GM19468 (cell line): ENCODE results near the gene CATSPERE.
"Not testable (repeated sequence)": the region's sequence is repeated elsewhere in the genome, so short reads cannot be mapped to it uniquely, and the experiment has no call there.

ENCODE experiments used
- ATAC-seq: cut with Tn5 transposase; IDR thresholded peaks from one replicate; pipeline ENCODE4 v1.9.1; 2021; ENCODE audit warnings: mild to moderate bottlenecking, moderate library complexity, moderate number of reproducible peaks; ENCODE audit not compliant: unreplicated experiment; ENCODE audit errors: extremely low read depth

CATSPERE gene

DNA sequence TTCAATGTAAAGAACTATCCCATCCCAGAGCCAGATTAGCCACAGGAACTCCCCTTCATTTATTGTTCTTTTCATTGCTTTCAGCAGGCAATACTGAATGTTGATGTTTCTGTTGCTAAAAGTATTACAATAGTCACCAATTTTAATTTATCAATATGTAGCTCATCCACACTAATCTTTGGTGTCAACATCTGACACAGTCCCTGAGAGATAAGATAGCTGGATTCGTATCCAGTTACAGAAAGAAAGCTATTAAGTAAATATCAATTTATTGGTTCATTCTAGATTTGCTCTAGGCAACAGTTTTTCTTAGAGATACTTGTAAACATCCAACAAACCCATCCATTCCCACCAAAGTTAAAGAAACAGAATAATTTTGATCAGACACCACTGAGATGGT lies 14.0 kb upstream of the CATSPERE start:
- ATAC-seq: no peak

DNA sequence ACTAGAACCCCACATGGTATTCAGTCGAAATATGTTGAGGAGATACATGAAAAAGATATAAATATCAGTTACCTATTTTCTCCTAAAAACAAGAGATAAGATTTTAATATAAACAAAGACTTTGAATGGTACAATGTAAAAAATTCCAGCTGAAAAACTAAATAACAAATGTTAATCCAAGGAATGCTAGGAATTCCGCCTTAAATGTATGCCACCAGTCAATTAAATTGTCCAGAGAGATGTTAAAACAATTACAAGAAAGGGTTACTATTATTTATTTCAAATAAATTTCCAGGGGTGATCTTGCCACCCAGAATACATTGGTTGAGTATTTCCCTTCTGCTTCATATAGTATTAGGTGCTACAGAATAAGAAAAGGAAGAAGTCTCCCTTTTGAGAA lies 13.5 kb upstream of the CATSPERE start:
- no peak for ATAC-seq

DNA sequence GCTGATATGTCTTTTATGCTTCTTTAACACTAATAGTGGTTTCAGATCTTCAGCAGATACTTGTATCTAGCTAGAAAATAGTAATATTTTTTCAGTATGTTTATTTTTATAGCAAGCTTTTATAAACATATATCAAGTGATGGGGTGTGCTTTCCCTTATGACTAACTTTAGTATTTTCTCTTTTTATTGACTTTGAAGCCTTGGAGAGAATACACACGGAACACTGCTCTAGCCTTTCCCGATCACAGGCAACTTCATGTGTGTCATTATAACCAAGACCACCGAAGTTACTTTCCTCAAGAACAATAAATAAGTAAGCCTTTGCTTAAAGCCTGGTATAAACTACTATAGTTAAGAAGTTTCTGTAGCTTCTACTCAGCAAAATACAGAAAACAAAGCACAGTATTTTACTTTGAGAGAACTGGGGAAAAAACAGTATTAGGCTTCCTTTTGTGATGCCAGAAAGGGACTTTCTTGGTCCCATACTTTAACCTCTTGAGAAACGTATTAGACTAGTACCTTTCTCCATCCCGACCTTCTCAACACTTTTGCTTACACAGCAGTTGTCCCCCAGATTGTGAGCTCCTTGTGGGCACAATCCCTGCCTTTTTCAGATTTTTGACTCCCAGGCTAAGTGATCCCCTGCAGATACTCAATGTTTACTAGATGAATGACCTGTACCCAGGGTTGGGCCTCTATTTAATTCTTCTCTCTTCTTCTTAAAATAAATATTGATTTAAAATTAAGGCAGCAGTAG lies 12.6 kb upstream of the CATSPERE start:
- ATAC-seq: no peak

DNA sequence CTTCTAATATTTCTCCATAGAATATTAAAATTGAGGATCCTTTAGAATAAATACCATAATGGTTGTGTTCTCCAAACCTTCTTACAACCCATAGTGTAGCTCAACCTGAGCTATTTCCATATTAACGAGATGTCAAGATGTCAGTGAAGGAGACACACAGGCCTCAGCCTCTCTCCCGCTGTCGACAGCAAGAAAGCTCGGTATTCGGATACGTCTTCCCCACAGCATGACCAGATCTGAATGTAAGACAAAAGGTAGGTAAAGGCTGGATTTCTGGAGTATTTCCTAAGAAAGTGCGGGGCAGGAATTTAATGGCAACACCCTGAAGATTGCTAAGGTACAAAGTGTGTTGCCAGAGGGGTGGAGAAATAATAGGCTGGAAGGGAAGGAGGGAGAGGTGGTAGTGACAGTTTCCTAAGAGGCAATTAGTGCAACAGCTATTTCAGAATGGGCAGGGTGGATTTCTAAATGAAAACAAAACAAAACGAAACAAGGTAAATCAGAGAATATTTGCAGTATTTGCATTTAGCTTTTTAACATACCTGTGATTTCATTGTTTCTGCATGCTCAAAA lies 11.1 kb upstream of the CATSPERE start:
- no peak for ATAC-seq

DNA sequence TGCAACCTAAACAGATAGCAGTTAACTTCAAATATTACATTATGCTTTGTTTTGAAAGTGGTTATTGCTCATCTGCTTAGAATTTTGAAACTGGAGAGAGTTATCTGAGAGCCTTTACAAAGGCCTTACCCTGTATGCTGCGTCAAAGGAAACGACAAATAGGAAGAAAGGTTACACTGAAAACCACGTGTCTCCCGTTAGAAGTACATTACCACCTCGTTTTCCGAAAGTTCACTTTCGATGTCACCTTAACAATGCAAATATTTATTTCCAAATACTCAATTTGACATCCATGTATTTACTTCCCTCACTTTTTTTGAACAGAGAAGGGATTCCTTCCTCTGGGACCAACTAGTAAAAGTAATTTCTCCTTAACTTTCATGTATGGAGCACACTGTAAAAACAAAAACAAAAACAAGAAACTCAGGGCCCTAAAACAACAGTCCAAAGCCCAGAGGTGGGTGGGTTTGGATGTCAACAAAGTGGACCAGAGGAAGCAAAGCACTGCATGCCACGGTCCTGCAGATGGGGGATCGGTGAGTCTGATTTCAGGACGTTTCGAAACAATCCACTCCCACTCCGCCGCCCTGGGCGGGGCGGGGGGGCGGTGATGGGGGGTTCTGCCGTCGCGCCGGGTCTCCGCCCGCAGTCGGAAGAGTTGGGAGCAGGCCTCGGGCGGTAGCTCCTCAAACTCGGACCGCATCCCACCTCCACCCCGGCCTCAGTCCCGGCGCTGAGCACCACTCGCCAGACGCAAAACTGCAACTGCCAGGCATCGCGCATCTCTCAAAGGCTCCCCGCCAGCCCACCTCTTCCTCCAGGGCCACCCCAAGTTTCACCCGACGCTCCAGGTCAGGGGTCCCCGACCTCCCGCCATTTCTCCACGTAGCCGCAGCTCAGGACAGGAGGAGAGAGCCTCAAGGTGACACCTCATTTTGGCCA lies 10.2 kb upstream of the CATSPERE start:
- ATAC-seq: no peak

DNA sequence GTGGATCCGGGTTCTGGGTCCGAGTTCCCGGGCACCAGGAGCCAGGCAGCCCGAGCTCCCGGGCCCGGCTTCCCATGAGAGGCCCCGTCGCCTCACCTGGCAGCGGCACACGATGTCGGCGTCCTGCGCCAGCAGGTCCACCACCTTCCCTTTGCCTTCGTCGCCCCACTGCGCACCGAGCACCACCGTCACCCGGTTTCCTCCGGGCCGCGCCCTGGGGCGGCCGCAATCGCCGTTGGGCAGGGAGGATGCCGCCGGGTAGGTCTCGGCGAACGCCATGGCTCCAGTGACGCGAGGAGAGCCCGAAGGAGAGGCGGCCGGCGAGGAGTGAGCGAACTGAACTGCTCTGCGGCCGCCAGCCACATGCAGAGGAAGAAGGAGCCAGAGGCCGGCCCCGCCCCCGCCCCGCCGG lies 9.5 kb upstream of the CATSPERE start, which contains the start of gene ADSS2:
ADSS2 (minus strand) TSS at position 371 of the 412 bp plus-strand sequence; CDS start at position 279, 92 bp downstream.
- no peak for ATAC-seq

DNA sequence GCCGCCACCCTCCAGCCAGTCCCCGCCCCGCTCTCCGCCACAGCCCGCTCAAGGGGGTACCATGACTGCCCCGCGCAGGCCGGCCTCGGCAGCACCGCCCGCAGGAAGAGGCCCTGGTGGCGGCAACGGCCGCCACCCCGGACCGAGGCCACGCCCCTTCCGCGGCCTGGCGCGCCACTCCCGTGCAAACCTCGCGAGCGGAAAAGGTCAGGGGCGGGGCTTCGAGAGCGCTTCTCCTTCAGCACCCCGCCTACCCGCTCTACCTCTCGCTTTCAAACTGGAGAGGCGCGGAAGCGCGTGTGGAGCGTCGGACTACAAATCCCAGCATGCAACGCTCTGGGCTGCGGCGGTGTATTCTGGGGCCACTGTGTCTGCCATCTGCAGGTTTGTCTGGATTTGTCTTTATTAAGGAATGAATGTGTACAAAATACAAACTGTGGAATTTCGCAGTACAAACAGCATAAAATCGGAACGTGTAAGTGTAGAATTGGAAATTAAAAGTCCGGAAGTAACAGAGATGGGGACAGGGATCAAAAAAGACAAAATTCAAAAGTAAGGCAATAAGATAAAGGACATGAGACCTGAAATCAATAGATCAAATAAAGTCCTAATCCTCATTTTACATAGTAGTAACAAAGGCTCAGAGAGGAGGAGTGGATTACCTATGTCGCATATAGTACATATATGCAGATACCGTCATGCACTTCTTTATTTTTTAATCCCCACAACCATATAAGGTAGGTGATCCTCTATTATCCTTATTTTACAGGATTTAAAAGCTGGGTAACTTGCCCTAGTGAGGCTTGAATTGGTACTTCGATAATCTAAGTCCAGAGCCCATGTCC lies 8.9 kb upstream of the CATSPERE start:
- ATAC-seq: peak; percentile 93

DNA sequence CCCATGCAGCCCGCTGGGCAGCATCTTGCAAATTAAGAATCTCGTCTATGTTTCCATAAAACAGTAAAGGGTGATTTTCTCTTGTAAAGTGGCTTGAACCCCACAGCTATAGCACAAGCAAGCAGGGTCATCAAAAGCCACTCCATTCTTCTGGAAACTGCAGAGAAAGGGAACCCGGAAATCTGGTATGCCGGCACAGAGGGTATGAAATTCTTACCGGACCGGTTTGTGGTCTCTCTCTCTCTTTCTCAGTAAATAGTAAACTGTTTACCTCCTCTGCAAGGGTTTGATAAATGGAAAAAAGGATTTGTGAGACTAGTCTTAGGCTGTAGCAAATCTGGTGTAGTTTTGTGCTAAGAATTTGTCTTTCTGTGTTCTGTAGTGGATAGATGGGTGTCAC lies 6.7 kb upstream of the CATSPERE start:
- no peak for ATAC-seq

DNA sequence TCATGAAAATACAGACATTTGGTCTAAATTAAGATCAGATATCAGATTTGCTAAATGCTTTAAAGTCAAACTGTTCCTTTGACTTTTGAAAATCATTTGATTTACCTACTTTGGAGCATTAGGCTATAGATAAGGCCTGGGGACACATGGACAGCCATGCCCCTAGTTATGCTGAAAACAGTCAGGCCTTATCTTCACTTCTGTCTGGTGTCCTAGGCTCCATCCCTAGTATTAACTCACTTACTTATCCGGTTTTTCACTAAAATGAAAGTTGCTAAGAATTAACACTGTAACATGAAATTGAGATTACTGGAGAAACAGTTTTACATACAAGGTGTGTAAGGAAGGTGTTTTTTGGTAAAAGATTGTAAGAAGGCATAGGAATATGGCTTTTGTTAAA lies 4.5 kb upstream of the CATSPERE start:
- ATAC-seq: no peak

DNA sequence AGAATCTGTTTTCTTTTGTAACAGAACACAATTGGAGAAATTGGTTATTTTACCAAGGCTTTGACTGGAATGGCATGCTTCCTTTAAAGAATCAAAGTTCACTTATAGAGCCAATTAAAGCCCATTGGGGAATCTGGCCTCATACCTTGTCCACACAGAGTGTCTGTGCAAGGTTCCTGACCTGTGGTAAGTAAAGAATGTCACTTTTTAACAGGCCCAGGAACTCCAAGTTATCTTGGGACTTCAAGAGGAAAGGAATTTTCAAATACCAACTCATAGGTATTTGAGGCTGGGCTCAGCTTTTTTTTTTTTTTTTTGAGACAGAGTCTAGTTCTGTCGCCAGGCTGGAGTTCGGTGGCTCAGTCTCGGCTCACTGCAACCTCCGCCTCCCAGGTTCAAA lies 2.3 kb upstream of the CATSPERE start:
- no peak for ATAC-seq

DNA sequence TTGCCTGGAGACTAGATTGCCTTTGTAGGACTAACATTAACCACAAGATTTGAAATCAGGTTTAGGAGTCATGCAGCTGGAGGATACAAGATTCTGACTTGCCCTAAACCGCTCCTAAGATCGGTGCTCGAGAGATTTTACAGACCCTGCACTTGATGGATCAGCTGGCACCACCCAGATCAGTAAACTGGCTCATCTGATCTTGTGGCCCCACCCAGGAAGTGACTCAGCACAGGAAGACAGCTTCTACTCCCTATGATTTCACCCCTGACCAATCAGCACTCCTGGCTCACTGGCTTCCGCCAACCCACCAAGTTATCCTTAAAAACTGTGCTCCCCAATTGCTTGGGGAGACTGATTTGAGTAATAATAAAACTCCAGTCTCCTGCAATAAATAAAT lies 876 bp upstream of the CATSPERE start:
- ATAC-seq: no peak

DNA sequence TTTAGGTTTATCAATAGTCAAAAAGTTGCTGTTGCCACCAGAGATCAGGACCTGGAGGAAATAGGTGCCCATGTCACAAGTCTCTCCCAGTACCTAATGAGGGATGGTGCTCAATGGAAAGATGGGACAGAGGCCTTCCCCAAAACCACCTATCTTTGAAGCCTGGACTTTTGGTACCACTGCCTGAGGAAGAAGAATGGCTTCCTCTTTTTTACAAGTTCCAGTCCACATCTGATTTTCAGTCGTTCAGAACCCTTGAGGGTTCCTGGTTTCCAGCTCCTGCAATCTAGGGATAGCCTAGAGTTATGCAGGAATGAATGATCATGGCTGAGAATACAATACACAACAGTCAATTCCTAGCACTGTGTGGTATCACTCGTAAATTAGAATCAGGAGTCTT lies 5.7 kb downstream of the CATSPERE start:
- no peak for ATAC-seq

DNA sequence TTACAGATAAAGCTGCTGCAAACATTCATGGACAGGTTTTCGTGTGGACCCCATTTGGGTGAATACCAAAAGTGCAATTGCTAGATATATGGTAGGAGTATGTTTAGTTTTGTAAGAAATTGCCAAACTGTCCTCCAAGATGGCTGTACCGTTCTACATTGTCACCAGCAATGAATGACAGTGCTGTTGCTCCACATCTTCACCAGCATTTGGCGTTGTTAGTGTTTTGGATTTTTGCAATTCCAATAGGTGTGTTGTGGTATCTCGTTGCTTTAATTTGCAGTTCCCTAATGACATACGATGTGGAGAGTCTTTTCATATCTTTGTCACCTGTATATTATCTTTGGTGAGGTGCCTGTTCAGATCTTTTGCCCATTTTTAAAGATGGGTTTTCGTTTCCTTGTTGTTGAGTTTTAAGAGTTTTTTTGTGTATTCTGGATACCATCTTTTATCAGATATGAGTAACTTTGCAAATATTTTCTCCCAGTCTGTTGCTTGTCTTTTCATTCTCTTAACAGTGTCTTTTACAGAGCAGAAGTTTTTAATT lies 12.1 kb downstream of the CATSPERE start:
- ATAC-seq: no peak

DNA sequence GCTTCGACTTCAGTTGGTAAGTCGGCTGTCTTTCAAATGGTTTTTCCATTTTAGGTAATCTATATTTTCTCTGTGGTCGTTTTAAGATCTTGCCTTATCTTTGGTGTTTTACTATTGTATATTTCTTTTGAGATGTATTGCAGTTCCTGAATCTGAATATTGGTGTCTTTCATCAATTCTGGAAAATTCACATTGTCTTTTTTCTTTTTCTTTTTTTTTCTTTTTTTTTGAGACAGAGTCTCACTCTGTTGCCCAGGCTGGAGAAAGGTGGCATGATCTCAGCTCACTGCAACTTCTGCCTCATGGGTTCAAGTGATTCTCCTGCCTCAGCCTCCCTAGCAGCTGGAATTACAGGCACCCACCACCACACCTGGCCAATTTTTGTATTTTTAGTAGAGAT lies 23.9 kb downstream of the CATSPERE start:
- not testable (repeated sequence) for ATAC-seq

DNA sequence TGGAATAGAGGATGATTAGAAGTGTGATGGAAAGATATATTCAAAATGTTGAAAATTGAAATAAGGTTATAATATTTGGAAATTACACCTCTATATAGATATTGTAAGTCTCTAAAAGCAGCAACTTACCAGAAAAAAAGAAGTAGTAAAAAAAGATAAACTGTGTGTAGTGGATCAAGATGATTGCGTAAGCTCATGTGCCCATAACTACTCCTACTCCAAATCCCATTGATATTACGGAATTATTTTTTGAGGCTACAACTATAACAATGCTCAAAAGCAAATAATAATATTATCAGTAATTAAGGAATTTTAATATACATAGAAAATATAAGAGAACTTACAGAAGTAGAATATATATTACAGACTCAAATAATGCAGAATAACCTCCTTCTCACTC lies 33.6 kb downstream of the CATSPERE start:
- ATAC-seq: no peak

DNA sequence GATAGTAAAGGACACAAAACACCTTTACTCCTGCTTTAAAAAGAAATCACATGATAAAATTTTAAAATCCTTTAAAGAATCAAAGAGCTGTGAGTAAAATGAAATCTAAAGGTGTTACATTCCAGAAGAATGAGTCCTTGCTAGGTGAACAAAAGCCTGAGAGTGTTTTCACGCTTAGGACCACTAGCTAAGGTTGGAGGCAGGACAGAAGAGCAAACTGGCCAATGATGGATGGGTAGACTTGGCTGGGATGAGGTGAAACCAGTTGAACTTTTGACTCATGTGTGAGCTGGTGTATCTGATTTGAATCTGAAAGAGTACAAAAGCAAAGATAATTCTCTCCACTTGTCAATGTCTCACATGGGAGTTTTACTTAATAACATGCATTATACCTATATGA lies 35.1 kb downstream of the CATSPERE start:
- ATAC-seq: no peak

DNA sequence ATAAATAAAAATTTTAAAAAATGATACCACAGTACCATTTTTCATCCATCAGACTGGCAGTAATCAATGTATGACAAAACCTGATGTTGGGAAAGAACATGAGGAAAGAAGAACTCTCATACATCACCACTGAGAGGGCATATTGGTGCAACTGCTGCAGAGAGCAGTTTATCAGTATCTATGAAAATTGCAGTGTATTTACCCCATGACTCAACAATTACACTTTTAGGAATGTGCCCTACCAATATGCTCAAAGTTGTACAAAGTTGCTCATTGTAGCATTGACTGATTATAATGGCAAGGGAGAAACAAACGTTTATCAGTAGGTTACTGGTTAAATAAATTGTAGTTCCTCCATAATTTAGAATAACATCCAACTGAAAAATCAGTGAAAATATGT lies 36.7 kb downstream of the CATSPERE start:
- no peak for ATAC-seq

DNA sequence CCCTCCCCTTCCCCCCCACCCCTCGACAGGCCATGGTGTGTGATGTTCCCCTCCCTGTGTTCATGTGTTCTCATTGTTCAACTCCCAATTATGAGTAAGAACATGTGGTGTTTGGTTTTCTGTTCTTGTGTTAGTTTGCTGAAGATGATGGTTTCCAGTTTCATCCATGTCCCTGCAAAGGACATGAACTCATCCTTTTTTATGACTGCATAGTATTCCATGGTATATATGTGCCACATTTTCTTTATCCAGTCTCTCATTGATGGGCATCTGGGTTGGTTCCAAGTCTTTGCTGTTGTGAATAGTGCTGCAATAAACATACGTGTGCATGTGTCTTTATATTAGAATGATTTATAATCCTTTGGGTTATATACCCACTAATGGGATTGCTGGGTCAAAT lies 38.4 kb downstream of the CATSPERE start:
- not testable (repeated sequence) for ATAC-seq

DNA sequence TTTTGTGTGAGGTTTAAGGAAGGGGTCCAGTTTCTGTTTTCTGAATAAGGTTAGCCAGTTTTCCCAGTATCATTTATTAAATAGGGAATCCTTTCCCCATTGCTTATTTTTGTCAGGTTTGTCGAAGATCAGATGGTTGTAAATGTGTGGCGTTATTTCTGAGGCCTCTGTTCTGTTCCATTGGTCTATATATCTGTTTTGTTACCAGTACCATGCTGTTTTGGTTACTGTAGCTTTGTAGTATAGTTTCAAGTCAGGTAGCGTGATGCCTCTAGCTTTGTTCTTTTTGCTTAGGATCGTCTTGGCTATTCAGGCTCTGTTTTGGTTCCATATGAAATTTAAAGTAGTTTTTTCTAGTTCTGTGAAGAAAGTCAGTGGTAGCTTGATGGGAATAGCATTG lies 39.4 kb downstream of the CATSPERE start:
- not testable (repeated sequence) for ATAC-seq

DNA sequence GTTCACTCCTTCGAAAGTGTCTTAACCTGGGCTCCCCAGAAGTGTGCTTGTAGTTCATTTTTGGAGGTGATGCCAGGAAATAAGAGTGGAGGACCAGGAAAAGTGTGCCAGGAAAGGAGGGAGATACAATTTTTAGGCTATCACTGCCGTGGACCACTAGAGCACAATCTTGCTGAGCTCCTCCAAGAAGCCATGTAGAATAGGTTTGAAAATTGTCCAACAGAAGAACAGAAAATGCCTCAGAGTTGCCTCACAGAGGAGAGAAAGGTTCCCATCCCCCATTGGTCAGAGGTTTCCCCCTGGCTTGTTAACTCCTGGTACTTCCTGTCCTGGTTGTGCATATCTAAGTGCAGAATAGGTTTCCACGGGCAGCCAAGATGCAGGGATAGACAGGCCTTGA lies 41.6 kb downstream of the CATSPERE start:
- no peak for ATAC-seq
